HG02943 (cell line): Measurements from ENCODE around the gene TP53I11.

Source experiments
- ATAC-seq: cut with Tn5 transposase; IDR thresholded peaks from one replicate; pipeline ENCODE4 v1.9.1; 2021; ENCODE audit warnings: mild to moderate bottlenecking, low read depth, moderate library complexity; ENCODE audit not compliant: unreplicated experiment

TP53I11 gene

DNA sequence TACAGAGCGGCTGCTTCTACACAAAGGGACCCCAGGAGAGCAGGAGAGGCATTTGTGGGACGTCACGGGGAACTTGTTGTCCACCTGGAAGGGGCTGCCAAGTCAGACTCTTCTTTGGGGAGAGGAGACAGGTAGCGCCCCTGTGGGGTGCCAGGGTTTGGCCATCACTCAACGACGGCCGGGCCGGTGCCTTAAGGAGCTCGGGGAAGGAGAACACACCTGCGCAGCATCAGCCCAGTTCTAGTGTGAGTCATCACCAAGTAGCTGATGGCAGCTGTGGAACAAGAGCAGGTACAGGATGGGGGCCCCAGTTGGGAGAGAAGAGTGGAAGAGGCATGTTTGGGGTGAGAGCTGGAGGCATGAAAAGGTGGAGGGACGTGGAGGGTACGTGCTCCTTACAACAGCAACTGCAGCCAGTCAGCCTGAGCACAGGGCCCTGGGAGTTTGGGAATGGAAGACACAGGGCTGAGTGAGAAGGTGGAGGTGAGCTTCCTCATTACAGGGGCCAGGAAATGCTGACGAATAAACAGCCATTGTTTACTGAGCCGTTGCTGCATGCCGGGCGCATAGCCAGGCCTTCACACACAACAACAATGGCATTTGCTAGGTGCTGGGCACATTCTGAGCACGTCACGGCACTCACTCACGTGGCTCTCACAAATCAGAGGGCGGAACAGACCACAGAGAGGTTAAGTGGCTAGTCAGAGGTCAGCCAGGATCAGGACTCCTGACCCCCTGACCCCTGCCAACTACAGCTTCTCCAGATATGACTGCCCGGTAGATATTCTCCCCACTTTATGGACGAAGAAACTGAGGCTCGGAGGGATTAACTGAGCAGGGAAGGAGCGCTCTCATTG lies 29.1 kb upstream of the TP53I11 start:
- ATAC-seq = no peak

DNA sequence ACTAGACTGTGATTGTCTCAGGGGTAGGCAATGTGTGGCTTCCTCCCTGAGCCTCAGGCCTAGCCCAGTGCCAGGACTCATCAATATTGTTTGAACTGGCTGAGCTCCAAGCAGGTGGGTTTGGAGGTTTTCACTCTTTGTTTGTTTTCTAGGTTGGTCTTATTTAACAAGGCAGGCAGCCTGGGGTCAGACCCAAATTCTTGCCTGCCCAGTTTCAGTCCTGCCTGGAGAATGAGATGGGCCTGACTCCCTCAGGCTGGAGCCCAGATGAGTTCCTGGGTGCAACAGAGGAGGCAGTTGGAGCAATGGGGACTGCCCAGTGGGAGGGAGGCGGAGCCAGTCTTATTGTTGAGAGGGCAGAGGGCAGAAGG lies 28.3 kb upstream of the TP53I11 start:
- no peak for ATAC-seq

DNA sequence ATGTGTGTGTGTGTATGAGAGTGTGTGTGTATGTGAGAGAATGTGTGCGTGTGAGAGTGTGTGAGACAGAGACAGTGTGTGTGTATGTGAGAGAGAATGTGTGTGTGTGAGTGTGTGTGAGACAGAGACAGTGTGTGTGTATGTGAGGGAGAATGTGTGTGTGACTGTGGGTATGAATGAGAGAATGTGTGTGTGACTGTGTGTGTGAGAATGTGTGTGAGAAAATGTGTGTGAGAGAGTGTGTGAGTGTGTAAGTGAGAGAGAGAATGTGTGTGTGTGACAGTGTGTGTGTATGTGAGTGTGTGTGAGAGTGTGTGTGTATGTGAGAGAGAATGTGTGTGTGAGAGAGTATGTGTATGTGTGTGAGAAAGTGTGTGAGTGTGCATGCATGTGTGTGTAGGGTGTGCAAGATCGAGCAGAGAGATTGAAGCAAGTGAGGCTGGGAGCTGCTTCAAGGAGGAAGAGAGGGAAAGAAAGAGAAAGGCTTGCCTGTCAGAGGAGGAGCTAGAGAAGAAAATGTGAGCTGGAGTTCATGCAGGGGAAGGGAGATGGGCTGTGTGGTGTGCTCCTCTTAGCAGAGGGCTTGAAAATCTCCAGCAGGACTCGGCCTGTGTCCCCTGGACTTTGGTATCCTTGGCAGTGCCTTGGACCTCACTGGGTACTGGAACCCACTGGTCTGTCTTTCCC lies 27.7 kb upstream of the TP53I11 start:
- no peak for ATAC-seq

DNA sequence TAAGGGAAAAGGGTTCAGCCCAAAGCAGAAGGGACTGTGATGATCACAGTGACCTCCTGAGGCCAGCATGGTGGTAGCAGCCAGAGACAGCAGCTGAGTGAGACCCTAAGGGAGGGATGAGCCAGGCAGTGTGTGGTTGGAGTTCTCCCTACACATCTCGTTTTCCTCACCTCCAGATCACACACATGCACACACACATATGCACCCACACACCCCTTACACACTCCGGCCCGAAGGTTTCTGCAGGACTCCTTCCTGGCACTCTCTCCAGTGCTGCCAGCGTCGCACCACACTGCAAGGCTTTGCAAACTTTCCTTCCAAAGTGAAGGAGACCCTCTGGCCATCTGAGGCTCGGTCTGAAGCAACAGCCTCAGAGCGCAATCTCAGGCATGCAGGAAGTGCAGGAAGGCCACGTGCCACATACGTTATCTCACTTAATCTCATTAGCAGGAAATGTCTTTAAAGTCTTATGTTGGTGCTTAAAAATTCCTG lies 26.9 kb upstream of the TP53I11 start:
- no peak for ATAC-seq

DNA sequence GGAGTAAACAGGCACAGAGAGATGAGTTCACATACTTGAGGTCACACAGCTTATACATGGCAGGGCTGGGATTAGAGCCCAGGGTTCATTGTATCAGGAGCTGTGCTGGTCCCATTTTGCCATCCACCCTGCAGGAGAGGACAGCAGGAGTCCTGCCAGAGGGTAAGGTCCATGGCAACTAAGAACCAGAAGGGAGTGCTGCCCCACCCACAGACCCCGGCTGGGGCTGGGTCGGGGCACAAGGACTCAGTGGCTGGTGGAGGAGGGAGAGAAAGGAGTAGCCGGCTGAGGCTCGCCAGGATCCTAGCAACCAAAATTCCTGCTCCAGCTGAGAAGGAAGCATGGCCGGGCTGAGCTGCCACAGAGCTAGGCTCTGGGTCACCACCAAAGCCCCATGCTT lies 25.9 kb upstream of the TP53I11 start:
- no peak for ATAC-seq

DNA sequence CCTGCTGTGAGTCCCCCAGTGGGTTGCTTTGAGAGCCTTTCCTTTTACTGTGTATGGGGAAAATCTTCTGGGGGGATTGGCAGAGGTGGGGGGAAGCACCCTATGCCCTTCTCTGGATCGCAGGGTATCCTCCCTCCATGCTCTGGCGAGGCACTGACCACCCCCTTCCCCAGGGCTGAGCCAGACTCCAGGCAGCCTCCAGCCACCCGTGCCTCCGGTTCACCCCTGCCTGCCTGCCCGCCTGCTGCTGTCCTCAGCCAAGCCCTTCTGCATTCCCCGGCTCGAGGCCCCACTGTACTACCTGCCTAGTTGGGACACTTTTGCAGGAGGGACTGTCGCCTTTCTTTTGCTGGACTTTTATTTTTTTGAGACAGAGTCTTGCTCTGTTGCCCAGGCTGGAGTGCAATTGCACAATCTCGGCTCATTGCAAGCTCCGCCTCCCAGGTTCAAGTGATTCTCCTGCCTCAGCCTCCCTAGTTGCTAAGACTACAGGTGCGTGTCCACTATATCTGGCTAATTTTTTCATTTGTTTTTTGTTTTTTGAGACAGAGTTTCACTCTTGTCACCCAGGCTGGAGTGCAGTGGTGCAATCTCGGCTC lies 23.8 kb upstream of the TP53I11 start:
- ATAC-seq = no peak

DNA sequence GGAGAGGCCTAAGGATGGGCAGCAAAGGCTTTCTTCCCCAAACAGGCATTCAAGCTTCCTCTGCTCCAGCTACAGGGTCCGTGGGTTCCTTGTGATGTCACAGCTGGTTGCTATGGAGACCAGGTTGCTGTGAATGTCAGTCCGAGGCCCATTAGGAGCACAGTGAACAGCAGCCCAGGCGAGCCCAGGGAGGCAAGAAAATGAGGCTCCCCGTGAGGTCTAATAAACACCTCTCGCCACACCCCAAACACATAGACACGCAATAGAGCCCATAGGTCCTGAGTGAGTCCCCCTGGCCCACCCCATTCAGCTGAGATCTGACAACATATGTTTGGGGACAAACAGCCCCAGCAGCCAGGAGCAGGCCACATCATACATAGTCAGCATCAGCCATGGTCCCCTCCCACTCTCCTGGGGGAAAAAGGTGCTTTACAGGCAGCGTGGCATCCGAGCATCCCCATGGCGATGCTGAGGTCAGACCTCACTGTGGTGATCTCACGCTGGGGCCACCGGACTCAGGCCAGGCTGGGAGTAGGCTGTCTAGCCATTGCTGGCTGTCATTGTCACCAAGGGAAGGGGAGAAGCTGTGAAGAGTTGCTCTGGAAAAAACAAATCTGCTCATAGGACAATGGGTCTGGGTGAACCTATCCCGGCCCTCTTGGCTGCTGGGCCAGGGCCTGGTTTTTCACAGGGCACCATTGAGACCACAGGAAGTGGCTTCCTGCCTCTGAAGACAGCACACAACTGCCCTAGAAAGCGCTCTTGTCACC lies 23.1 kb upstream of the TP53I11 start:
- ATAC-seq = no peak

DNA sequence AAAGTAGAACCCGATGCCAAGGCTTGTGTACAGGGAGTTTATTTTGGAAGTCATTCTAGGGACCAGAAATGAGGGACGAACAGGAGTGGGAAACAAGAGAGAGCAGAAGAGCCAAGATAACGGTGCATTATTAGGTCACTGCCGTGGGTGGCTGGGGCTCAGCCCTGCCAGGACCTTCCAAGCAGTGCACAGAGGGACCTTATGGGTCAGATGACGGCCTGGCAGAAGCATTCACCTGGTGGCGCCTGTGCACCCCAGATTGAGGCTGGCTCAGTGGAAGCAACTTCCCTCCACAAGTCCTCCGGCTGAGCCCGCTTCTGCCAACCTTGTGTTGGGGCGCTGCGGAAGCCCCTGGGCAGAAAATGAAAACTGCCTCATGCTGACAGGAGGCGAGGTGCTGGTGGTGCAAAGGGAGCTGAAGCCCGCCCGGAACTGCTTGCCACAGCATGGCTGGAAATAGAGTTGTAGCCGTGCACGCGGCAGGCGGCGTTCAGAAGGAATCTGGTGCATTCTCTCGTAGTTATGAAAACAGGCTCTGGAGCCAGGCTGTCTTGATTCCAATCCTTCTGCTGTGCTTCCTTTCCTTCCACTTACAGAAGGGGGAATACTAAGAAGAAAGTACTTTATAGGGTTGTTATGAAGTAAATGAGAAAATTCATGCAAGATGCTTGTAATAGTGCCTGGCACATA lies 22.2 kb upstream of the TP53I11 start:
- no peak for ATAC-seq

DNA sequence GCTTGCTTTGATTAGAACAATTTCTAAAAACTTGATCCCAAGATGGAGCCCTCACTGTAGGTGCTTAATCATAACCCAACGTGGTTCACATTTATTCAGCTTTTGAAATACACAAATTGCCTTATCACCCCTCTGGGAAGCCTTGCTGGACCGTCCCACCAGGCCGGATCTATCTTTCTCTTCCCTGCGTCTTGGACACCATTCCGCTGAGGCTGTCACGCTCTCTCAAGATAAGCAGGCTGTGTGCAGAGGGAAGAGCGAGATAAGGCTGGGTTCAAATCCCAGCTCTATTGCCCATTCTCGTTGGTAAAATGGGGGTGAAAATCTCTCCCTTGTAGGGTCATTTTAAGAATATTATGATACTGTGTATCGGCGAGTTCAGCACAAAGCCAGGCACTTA lies 20.5 kb upstream of the TP53I11 start:
- no peak for ATAC-seq

DNA sequence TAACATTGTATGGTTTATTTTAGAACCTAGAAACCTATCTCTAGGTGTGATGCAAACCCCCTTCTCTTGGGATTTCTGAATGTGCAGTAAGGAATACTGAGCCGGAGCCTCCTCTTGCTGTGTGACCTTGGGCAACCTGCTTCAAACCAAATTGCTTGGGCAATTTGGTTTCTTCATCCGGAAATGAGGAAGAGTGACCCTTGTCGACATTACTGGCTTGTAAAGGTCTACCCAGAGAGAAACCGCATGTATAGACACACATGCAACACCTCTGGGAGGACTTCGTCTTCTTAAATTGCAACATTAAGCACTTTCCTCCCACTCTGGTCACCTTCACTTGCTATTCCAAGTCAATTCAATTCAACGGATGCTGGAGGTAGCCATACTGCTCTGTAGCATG lies 19.6 kb upstream of the TP53I11 start:
- no peak for ATAC-seq

DNA sequence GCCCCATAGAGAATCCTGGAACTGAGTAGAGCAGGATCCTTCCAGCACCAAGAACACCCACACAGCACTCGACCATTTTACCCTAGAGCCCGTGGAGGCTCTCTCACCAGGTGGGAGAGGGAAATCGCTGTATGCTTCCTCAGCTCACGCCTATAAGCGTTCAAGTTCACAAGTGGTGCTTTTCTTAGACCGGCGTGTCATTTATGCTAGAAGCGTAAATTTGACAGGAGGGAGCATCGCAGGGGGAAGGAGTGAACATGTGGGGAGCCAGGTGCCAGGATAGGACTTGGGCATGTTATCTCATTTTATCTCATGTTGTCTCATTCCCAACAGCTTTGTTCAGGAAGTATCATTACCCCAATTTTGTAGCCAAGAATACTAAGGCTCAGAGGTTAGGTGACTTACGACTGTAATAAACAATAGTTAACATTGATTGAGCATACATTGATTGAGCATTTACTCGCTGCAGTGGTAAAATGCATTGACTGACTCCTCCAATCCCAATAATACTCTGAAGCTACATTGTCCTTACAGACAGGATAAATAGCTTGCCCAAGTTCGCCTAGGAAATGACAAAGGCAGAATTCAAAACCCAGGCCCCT lies 19.1 kb upstream of the TP53I11 start:
- ATAC-seq = no peak

DNA sequence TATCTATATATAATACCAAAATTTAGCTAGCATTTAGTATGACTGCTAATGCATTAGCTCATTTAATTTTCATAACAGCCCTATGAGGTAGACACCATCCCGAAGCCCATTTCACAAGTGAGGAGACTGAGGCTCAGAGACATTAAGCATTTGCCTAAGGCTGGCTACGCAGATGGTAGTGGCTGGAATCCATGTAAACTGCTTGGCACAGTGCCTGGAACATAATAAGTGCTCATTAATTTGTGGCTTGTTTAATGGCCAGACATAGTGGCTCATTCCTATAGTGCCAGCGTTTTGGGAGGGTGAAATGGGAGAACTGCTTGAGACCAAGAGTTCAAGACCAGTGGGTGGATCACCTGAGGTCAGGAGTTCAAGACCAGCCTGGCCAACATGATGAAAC lies 17.8 kb upstream of the TP53I11 start:
- ATAC-seq = no peak

DNA sequence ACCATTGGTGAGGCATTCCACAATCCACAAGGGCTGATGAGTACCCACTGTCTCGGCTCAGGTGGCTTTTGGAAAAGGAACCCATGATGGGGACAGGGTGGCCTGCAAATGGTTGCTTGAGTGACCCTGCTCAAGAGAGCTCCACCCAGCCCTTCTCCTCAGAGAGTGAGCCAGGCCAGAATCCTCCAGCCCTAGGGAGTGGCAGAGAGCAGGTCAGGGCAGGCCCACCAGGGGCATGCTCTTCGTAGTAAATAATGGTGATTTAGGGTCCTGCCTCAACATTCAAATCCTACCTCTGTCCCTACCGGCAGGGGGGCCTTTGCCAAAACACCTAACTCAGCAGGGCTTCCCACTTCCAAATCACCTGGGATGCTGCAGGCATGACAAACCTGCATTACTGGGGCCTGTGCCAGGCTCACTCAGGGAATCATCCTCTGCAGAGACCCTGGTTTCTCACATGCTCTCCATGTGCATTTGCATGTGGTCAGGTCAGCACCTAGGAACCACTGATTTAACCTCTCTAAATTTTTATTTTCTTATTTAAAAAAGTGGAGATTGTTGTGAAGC lies 17.3 kb upstream of the TP53I11 start:
- no peak for ATAC-seq

DNA sequence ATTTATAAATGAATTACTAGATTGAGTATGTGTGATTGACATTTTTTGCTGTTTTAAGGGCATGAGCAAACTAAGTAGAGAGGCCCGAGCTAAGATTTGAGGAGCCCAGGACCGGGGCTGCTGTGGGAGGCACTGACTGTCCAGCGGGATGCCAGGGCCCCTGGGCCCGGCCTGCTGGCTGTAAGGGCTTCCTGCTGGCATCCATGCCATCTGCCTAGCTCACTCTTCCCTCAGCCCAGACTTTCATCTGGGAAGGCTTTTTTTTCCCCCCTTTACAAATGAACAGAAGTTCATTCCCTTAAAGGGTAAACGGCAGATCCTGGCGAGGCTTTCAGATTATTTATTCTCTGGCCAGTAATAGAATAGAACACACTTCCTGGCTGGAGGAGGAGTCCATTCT lies 16.0 kb upstream of the TP53I11 start:
- no peak for ATAC-seq

DNA sequence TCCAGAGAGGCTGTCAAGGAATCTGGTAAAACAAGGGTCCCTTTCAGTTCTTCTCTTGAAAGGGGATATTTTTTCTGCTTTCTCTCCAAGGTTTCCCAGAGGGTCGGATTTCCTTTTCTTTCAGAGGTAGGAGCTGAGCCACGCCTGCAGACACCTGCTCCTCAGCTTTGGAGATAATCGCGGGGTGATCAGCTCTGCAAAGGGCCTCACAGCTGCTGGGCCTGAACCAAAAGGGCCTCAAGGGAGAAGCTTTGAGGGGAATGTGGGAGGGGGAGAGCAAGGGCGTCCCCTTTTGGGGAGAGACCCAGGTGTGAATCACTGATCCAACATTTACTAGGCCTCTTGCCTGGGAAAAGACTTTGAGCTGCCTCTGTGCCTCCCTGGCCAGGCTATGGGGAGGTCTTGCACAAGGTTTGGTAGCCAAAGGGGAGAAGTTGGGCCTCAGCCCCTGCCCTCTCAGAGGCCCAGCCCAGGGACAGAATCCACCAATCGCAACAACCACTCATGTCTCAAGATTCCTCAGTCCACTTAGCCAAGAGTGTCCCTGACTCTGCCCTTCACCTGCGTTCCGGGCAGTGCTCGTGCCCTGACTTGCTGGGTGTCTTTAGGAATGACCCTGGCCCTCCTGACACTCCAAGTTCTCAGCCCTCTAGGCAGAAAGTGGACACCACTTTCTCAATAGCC lies 14.0 kb upstream of the TP53I11 start:
- no peak for ATAC-seq

DNA sequence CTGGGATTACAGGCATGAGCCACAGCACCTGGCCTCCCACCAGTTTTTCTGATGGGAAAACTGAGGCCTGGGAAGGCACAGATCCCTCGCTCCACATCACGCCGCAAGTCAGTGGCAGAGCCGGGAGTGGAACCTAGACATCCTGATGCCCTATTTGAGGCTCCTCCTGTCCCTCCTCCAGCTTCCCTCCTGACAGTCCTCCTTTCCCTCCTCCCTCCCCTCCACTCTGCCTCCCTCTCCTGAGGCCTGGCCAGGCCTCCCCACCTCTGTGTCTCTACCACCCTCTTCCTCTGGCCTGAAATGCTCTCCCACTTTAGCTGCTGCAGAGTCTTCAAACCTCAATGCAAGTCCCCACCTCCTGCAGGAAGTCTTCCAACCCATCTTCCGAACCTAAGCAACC lies 13.3 kb upstream of the TP53I11 start:
- no peak for ATAC-seq

DNA sequence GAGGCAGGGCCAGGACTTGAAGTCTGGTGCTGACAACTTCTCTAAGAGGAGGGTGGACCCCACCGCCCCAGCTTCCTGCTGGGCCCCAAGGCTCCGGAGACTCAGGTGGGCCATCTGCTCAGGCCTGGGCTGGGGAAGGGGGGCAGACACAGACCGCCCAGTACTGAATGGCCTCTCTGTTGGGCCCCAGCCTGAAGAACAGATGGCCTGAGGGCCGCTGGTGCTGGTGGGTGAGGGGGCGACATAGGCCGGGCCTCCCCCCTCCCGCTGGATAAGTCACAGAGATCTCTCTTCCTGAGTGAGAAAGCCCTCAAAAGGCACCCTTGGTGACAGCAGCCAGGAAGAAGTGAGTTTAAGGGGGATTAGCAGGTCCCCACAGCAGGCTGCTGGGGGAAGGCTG lies 12.5 kb upstream of the TP53I11 start:
- no peak for ATAC-seq

DNA sequence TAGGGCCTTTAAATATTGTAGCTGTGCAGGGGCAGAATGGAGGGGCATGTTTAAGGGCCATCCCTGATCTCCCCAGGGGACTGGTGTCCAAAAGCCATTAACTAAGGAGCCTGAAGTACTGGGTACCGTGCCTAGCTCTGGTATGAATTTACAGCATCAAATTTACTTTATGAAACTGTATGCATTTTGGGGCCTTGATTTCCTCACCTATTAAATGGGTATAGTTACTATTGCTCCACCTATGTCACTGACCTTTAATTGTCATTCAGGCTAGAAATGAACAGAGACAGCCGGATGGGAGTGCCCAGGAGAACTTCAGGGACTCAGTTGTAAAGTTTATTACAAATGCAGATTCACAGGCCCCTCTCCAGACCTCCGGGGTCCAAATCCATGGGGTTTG lies 11.8 kb upstream of the TP53I11 start:
- no peak for ATAC-seq
